ENCODE measurements around the gene CLSTN3. TPM values are rescaled to one million over a fixed set of nuclear protein-coding genes. Genes with fewer than 3 reads are reported as not detected.
A peak's percentile ranks its signal among the peaks of the same experiment; 100 is the strongest.

The CLSTN3 gene
- total and polyA plus RNA-seq, 2 donors (not counting 3 experiments of a cell fraction or from before 2014, with no cell fraction given): 27.8 to 45.9 TPM

DNA sequence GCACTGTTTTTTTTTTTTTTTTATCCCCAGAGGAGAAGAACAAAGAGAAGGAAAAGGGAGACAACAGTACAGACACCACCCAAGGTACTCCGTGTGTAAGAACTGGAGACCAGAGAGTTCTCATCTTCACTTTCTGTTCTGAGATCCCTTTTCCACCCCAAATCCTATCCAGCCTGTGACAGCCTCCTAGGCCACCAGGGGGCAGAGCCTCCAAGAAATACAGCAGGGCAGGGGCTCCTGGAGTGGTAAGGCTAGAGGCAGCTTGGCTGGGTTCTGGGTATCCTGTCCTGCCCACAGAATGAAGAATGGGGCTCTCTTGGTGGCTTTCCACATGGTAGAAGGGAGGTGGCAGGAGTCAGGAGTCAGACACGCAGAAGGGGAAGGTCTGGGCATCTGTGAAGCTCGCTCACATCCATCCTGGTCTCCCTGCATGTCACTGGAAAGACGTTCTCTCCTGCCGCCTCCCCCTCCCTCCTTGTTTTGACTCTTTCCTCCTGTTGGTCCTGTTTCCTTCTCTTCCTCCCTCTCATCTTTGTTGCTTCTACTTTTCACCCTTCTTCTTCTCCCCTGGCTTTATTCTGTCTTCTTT lies 12.0 kb downstream of the CLSTN3 start:
- peaks cover 0 to 4% of the 10 kb centered on the region in 2 experiments for H3K36me3 ChIP-seq (ENCODE audit: control insufficient read depth in 2 of 2, extremely low read depth in 1 of 2, insufficient read depth in 2 of 2, low read length in 2 of 2)
- no peak for TF ChIP-seq JUN (IDR thresholded peaks at IDR 0.05; ENCODE audit: borderline replicate concordance, insufficient read depth, insufficient read length, low read depth)
- TF ChIP-seq, protein P1, sequence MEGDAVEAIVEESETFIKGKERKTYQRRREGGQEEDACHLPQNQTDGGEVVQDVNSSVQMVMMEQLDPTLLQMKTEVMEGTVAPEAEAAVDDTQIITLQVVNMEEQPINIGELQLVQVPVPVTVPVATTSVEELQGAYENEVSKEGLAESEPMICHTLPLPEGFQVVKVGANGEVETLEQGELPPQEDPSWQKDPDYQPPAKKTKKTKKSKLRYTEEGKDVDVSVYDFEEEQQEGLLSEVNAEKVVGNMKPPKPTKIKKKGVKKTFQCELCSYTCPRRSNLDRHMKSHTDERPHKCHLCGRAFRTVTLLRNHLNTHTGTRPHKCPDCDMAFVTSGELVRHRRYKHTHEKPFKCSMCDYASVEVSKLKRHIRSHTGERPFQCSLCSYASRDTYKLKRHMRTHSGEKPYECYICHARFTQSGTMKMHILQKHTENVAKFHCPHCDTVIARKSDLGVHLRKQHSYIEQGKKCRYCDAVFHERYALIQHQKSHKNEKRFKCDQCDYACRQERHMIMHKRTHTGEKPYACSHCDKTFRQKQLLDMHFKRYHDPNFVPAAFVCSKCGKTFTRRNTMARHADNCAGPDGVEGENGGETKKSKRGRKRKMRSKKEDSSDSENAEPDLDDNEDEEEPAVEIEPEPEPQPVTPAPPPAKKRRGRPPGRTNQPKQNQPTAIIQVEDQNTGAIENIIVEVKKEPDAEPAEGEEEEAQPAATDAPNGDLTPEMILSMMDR (IDR thresholded peaks at IDR 0.05; ENCODE audit: extremely low read depth in 1 of 2, insufficient read depth in 1 of 2, low read depth in 1 of 2, low read length in 2 of 2): peak; percentile 81 to 86
- no peak overlapping the region for H3K27ac ChIP-seq (ENCODE audit: insufficient read depth, low read depth, low read length)
- no peak overlapping the region for H3K4me3 ChIP-seq (replicated peaks in 1 of 3; ENCODE audit: insufficient read depth in 1 of 3, low read depth in 1 of 3, low read length in 3 of 3)
- intact Hi-C loops (cut with micrococcal nuclease): loop anchor here (1.0 kb wide), 4 partner anchors 8 to 496 kb away; no protein-coding TSS in a partner anchor
- no peaks in the 10 kb centered on the region for H3K4me1 ChIP-seq (ENCODE audit: control insufficient read depth, extremely low read depth, insufficient read depth, low read length)
- no peak overlapping the region for H3K9ac ChIP-seq (replicated peaks; ENCODE audit: extremely low read depth, insufficient read depth, low read length)
- FAIRE-seq (peak; percentile 93), DNase-seq (ENCODE audit: low read depth, low spot score) (peak; percentile 58)
- no peaks in the 10 kb centered on the region for H3K9me1 ChIP-seq (replicated peaks; ENCODE audit: control insufficient read depth, extremely low read depth, insufficient read depth, low read length)
- no peaks in the 10 kb centered on the region for H3K9me3 ChIP-seq (replicated peaks; ENCODE audit: control insufficient read depth, insufficient read depth, low read length)
- no peaks in the 10 kb centered on the region for H4K20me1 ChIP-seq (replicated peaks; ENCODE audit: control insufficient read depth, extremely low read depth, insufficient read depth, low read length)
- ChIA-PET POLR2A (interaction anchor here (0.7 kb wide), 1 partner anchor 199 kb away, joined by 5 read pairs; the partner anchor contains the start of gene RNU7-1), CTCF (interaction anchor here (0.6 to 3.3 kb wide), 20 partner anchors 9 to 665 kb away, joined by 3 to 33 read pairs (median 4); partner anchors contain the start of genes CLSTN3 and PEX5)
- H2AFZ ChIP-seq (ENCODE audit: low read depth, low read length): no peak overlapping the region
- no peaks in the 10 kb centered on the region for H3K79me2 ChIP-seq (ENCODE audit: control insufficient read depth, insufficient read depth, low read length)
- BruUV-seq (replicated peaks): no TSS peak
- dilution Hi-C loops (cut with MboI; ENCODE audit: extremely low pct_ligation_motif_present, low sequenced_read_pairs): no loop called here
- H3K4me2 ChIP-seq (ENCODE audit: insufficient read depth, low read length): no peak overlapping the region
- H3K27me3 ChIP-seq (ENCODE audit: control insufficient read depth in 2 of 2, insufficient read depth in 2 of 2, low read length in 2 of 2): no peaks in the 10 kb centered on the region

- TF ChIP-seq JUN (IDR thresholded peaks at IDR 0.05; ENCODE audit: borderline replicate concordance, insufficient read depth, insufficient read length, low read depth) (no peak), POLR2AphosphoS5 (IDR thresholded peaks at IDR 0.05; ENCODE audit: insufficient read depth, low read depth, low read length) (no peak), FOS (IDR thresholded peaks at IDR 0.05; ENCODE audit: borderline replicate concordance, insufficient read depth, low read length) (no peak)
- dilution Hi-C loops (cut with MboI; ENCODE audit: extremely low pct_ligation_motif_present, low sequenced_read_pairs) (no loop called here), intact Hi-C loops (cut with micrococcal nuclease) (loop anchor here (1.0 kb wide), 4 partner anchors 7 to 495 kb away; no protein-coding TSS in a partner anchor)
- Histone ChIP-seq H3K36me3 (ENCODE audit: control insufficient read depth in 2 of 2, extremely low read depth in 1 of 2, insufficient read depth in 2 of 2, low read length in 2 of 2) (peaks cover 0 to 4% of the 10 kb centered on the region in 2 experiments), H4K20me1 (replicated peaks; ENCODE audit: control insufficient read depth, extremely low read depth, insufficient read depth, low read length) (no peaks in the 10 kb centered on the region), H3K4me2 (ENCODE audit: insufficient read depth, low read length) (no peak overlapping the region), H3K9me3 (replicated peaks; ENCODE audit: control insufficient read depth, insufficient read depth, low read length) (no peaks in the 10 kb centered on the region), H3K4me3 (replicated peaks in 1 of 3; ENCODE audit: insufficient read depth in 1 of 3, low read depth in 1 of 3, low read length in 3 of 3) (no peak overlapping the region), H3K9ac (replicated peaks; ENCODE audit: extremely low read depth, insufficient read depth, low read length) (no peak overlapping the region), H3K9me1 (replicated peaks; ENCODE audit: control insufficient read depth, extremely low read depth, insufficient read depth, low read length) (no peaks in the 10 kb centered on the region), H2AFZ (ENCODE audit: low read depth, low read length) (no peak overlapping the region), H3K4me1 (ENCODE audit: control insufficient read depth, extremely low read depth, insufficient read depth, low read length) (no peaks in the 10 kb centered on the region), H3K27ac (ENCODE audit: insufficient read depth, low read depth, low read length) (no peak overlapping the region), H3K79me2 (ENCODE audit: control insufficient read depth, insufficient read depth, low read length) (no peaks in the 10 kb centered on the region), H3K27me3 (ENCODE audit: control insufficient read depth in 2 of 2, insufficient read depth in 2 of 2, low read length in 2 of 2) (no peaks in the 10 kb centered on the region)
- DNase-seq (ENCODE audit: low read depth, low spot score) (no peak), FAIRE-seq (no peak)
- BruUV-seq (replicated peaks): no TSS peak
- ChIA-PET POLR2A (interaction anchor here (0.6 kb wide), 1 partner anchor 276 kb away, joined by 6 read pairs; the partner anchor contains the start of gene TPI1), CTCF (interaction anchor here (0.6 to 3.3 kb wide), 19 partner anchors 9 to 664 kb away, joined by 3 to 33 read pairs (median 4); partner anchors contain the start of genes CLSTN3 and PEX5)
Observed at GRCh38 chr12:7142809-7143465, 12.8 kb downstream of the CLSTN3 start.

Data from endothelial cell of umbilical vein (primary cell).